Activated CD8-positive, alpha-beta memory T cell treated with anti-CD3 and anti-CD28 coated beads, Interleukin-2, amount 50 U/mL, for 24 hours (primary cell): ENCODE measurements around the gene PEX14.
A peak's percentile ranks its signal among the peaks of the same experiment; 100 is the strongest.
"Not testable (repeated sequence)": the region's sequence is repeated elsewhere in the genome, so short reads cannot be mapped to it uniquely, and the experiment has no call there.

Source experiments
- DNase-seq: peaks from one replicate; pipeline ENCODE4 v3.0.0-alpha.2; 2020; ENCODE audit errors: extremely low read depth

PEX14 gene

GRCh38 chr1:10495475-10495817, 20.7 kb downstream of the PEX14 start:
- DNase-seq: no peak

DNA sequence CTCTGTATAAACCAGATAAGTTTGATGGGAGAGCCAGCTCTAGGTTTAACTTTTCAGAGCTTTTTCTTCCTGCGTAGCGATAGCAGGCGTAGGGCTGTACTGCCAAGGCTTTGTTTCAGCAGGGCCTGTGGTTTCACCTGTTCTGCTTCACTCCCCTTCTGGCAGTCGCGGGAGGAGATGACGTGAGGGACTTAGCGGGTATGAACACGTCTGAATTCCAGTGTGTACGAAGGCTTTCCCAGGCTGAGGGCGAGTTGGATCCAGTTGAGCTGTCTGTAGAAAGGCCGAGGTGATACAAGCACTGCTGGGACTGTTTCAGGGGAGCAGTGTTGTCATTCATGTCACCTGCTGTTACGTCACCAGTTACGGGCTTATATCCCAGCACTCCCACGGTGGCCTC, 21.2 kb downstream of the PEX14 start:
- no peak for DNase-seq

DNA sequence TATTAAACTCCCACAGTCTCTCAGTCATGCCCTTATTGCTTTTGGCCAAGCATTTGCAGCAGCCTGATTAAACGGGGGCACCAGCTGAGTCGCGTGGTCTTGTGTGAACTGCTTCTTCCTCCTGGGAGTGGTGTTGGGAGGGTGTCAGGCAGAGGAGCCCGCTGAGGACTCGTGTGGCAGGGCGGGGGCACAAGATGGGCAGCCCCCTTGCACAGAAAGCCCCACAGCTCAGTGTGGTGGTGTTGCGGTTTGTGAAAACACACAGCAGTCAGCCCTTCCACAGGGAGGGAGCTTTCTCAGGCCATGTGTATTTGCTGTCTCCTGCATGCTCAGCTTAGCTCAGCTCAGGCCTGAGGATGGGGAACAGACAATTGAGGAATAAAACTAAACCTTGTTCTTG, 22.4 kb downstream of the PEX14 start:
- DNase-seq: no peak

GRCh38 chr1:10498231-10498630, 23.5 kb downstream of the PEX14 start:
- no peak for DNase-seq

- no peak for DNase-seq
Measured at GRCh38 chr1:10502206-10502605, 27.5 kb downstream of the PEX14 start.

DNA sequence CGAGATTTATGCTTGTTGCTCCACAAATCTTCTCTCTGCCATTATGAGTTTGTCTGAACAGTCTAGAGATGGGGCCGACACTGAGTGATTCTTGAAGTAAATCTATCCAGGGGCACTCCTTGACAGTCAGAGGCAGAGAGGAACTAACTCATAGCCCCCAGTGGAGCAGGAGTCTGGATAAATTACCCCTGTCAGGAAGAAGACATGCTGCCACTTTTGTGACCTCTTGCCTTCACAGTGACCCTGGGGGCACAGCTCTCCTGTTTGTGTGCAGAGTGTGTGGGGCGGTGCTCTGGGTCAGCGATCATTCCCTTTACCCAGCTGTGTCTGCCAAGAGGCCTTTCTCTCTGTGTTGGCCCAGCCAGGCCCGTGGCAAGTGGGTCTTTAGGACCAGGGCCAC, 29.5 kb downstream of the PEX14 start:
- no peak for DNase-seq

DNA sequence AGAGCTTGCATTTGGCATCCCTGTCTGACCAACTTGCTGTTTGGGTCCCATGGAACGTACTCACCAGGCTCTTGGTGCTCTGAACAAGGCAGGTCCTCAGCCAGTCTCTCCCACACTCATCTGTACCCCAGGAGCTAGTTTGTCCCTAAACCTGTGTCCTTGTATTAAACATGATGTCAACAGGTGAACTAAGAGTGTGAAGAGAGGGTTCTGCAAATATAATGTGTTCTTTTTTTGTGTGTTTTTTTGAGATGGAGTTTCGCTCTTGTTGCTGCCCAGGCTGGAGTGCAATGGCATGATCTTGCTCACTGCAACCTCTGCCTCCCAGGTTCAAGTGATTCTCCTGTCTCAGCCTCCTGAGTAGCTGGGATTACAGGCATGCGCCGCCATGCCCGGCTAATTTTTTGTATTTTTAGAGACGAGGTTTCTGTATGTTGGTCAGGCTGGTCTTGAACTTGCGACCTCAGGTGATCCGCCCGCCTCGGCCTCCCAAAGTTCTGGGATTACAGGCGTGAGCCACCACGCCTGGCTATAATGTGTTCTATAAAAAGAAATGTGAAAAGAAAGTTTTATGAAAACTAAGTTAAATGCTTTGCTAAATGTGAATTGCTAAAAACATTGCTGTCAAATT, 31.4 kb downstream of the PEX14 start:
- not testable (repeated sequence) for DNase-seq

GRCh38 chr1:10506677-10507047, 31.9 kb downstream of the PEX14 start:
- no peak for DNase-seq

GRCh38 chr1:10507111-10507879, 32.5 kb downstream of the PEX14 start:
- DNase-seq: no peak

GRCh38 chr1:10508511-10508951, 33.8 kb downstream of the PEX14 start:
- DNase-seq: no peak

GRCh38 chr1:10509809-10510509, 35.2 kb downstream of the PEX14 start:
- DNase-seq: no peak

- DNase-seq: peak; percentile 72
Measured at GRCh38 chr1:10510520-10511493, 36.1 kb downstream of the PEX14 start.

GRCh38 chr1:10511494-10511885, 36.7 kb downstream of the PEX14 start:
- no peak for DNase-seq

DNA sequence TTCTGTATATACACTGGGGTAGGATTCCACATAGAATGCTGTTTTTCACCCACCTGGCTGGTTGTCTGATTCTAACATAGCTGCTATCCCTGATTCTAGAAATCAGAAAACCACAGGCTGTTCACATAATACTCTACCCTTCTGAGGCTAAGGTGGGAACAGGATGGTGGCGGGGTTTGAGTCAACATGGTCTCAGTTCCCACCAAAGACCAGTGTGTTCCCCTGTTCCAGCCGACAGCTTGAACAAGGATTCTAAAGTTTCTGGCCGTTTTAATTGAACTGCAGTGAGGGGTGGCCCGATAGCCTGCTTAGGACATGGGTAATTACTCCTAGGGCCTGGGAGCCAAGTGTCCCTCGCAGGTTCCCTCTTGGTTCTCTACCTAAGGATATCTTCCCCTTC, 38.4 kb downstream of the PEX14 start:
- DNase-seq: no peak

- DNase-seq: no peak
Measured at GRCh38 chr1:10514490-10515235, 39.9 kb downstream of the PEX14 start.

DNA sequence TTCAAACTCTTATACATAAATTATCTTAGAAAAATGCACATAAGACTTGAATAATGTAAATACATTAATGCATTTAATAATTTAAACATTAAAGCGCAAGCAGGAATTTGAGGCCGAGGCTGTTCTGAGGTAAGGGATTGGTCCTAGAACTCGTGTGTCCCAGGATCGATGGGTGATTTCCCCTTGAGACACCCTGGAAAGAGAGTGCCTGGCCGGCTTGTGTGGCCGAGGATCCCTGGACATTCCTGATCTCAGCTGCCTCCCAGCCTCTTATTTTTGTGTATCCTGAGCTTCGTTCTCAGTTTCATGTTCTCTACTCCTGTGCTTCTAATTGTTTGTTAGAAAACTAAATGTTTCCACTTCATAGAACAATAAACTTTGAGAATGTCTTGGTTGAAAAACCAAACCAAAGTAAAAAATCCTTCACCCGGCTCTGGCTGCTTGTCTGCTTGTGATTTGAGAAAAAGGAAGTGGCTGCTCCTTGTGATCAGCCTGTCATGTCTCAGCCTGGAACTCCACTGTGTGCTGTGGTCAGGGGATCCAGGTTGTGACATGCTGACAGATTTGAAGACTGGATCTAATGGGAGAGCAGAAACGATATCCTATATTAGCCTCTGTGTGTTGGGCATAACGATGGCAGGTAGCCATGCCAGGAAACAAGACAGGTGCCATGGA, 40.7 kb downstream of the PEX14 start:
- no peak for DNase-seq

DNA sequence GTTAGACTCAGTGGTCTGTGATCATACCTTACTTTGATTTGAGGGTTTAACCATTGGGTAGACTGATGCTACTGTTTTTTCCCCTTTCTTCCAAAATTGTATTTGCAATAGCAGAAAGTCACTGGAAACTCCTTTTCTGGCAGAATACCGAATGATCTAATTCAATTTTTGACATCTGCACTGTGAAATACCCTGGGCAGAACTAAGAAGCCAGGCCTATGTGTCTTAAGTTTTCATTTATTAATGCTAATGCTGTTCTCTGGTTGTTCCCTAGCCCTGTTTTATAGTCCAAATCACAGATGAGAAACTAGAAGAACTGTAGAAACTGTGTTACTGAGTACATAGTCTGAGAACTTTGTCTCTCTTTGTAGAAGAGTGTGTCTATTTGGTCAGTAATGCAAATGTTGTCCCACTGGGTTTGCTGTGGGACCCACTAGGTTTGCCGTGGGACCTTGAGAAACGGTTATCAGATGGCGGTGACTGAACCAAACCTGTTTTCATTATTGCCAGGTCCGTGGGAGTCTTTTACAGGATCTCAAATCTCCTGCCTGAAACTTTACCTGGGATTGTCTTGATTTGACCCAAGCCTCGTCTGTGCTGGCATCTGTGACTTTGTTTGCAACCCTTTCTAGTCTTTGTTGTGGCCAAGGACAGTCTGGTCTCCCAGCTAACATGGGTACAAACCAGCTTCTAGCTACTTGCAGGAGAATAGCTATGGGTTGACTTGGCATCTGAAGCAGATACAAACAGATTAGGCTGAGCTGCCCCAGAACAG, 41.4 kb downstream of the PEX14 start:
- no peak for DNase-seq

DNA sequence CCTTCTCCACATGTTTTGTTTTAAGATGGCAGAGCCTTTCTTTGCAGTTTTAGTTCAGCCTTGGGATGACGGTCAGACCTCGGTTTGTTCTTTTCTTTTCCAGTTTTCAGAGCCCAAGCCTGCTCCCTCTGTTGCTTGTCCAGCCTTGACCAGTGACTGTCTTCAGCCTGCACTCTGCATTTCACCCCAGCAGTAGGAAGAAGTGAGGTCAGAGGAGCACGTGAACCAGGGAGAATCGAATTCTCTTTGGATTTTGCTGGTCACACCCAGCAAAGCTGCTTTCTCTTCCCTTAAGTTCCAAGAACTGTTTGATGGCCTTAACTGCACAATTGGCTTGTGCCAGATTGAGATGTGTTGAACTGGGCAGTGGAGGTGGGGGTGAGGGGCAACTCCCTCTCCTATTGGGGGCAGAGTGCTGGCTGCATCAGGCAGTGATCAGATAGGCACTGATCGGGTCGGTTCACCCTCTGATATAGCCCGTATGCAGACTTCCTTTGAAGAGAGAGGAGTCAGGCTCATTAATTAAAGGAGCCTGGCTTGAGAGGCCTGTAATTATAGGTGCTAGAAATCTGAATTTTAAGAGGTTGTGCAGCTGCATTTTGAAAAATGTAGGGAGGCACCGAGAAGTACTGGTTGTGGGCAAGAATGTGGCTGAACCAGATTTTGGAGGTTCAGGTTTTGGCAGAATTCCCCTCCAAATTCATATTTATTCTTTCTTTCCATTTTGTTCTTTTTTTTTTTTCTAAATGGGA, 42.4 kb downstream of the PEX14 start:
- DNase-seq: no peak

DNA sequence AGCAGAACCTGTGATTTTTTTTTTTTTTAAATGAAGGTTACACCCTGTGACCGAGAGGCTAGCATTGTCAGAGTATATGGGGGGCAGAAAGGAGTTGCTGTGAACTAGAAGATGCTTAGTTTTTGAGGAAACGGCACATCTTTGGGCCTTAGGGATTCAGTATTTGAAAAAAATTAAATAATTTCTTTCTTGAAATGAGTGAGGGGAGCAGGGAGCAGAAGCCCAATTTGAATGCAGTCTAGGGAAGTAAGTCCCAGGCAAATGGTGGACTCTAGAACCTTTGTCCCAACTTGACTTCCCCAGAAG, 42.9 kb downstream of the PEX14 start:
- no peak for DNase-seq
